Measurements from ENCODE around the gene RABGGTB.
"Not testable (repeated sequence)": the region's sequence is repeated elsewhere in the genome, so short reads cannot be mapped to it uniquely, and the experiment has no call there.

Gene RABGGTB

DNA sequence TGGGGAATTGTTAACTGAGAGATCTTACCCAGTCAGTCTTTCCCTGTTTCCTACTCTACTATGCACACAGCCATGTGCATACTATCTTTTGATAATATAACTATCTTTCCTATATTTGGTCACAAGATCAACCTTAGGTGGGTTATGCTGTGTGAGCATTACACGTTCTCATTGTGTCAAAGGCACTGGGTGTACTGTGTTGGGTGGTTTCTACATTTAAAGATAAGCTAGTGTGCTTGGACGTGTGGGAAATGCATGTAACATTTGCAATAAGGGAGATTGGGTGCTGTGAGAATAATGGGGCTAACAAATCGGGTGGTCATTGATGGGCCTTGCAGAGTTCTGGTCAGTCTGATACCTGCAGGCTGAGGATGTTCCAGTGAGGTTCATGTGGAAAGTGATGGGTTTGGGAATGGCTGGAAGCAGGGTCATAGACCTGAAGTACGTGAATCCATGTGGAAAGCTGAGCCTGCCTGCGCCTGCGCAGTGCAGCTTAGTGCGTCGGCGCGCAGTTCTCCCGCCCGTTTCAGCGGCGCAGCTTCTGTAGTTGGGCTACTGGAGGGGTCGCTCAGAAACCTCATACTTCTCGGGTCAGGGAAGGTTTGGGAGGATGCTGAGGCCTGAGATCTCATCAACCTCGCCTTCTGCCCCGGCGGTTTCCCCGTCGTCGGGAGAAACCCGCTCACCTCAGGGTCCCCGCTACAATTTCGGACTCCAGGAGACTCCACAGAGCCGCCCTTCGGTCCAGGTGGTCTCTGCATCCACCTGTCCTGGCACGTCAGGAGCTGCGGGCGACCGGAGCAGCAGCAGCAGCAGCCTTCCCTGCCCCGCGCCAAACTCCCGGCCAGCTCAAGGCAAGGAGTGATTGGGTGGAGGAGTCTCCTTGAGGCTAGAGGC is 10.6 kb downstream of the RABGGTB start, which contains the start of gene MSH4:
TSS of gene MSH4 (plus strand) at position 507 of the 897 bp plus-strand sequence. CDS start at position 611, 104 bp downstream.
- DNase-seq, result no peak

DNA sequence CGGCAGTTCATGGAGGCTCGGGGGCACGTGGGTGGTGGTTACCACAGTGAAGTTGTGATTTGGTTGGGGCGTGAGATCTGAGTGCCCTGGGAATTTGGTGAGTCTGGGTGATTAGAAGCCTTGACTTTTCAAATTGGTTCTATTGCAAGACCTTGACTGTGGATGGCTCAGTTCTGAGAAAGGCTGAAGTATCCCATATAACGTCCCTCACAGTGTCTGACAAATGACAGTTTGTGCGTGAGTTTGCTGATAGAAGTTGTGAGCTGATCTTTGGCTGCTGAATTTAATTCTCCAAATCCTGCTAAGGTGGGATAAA is 11.2 kb downstream of the RABGGTB start:
- no peak for DNase-seq

DNA sequence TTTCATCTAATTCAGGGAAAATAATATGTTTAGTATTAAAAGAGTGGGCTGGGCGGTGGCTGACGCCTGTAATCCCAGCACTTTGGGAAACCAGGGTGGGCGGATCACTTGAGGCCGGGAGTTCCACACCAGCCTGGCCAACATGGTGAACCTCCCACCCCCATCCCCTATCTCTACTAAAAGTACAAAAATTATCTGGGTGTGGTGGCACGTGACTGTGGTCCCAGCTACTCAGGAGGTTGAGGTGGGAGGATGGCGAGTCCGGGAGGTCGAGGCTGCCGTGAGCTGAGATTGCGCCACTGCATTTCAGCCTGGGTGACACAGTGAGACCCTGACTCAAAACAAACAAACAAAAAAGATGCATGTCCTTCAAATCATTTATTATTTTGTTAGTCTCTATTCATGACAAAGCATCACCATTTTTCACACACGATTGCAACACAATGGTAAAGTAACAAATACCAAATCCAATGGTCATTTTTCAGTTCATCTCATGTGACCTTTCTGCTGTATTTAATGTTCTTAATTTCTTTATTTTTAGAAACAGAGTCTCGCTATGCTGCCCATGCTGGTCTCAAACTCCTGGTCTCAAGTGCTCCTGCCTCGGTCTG is 11.7 kb downstream of the RABGGTB start:
- no peak for DNase-seq

DNA sequence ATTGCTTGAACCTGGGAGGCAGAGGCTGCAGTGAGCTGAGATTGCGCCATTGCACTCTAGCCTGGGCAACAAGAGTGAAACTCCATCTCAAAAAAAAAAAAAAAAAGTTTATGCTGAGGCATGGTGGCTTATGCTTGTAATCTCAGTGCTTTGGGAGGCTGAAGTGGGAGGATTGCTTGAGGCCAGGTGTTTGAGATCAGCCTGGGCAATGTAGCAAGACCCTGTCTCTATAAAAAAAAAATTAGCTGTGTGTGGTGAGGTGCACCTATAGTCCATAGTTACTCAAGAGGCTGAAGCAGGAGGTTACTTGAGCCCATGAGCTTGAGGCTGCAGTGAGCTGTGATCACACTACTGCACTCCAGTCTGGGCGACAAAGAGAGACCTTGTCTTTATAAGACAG is 15.4 kb downstream of the RABGGTB start:
- DNase-seq, result not testable (repeated sequence)

DNA sequence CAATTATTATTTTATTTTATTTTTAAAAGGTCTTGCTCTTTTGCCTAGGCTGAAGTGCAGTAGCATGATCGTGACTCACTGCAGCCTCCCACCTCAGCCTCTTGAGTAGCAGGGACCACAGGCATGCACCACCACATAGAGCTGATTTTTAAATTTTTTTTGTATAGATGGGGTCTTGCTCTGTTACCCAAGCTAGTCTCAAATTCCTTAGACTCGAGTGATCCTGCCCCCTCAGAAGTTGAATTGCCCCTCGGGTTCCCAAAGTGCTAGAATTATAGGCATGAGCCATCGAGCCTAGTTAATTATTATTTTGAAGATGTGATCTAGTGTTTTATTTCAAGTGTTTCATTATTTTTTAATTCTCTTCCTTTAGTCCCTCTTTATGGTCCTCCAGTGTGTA is 22.9 kb downstream of the RABGGTB start:
- DNase-seq, result no peak

DNA sequence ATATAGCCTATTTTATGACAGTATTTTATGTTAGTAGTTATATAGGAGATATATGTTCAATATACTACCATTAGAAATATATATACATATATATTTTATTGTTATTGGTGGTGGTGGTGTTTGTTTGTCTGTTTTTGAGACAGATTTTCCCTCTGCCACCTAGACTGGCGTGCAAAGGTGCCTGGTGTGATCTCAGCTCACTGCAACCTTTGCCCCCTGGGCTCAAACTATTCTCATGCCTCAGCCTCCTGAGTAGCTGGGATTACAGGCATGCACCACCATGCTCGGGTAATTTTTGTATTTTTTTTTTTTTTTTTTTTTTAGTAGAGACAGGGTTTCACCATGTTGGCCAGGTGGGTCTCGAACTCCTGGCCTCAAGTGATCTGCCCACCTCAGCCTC is 24.1 kb downstream of the RABGGTB start:
- not testable (repeated sequence) for DNase-seq

DNA sequence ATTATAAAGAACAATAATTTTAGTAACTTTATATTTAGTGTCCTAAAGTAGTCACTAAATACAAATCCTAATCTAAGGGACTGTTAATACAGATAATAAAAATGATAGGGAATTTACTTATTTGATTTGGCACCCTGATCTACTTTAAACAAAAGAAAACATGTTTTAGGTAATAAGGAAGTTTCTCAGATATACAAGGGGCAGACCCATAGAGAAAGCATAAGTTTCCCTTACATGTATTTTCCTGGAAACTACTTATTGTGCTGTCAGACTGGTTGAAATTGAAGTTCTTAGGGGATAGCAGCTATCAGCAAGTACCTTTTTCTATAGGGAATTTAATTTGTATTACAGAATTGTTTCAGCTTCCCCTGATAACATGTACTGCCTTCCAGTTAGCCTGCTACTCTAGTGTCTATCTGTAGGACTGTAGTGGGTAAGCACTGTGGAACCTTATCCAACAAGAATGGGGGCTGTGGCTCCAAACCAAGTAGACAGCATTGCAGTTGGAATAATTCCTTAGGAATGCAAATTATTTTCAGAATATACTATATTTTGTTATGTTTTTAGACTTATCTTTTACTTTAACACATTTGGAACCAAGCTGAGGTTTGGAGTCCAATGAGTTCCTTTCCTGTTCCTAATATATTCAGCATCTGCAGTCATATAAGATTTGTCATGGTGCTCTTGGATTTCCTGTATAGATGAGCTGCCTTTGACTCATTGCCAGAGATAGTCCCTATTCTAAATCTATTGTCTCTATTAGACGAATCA is 25.3 kb downstream of the RABGGTB start:
- no peak for DNase-seq

DNA sequence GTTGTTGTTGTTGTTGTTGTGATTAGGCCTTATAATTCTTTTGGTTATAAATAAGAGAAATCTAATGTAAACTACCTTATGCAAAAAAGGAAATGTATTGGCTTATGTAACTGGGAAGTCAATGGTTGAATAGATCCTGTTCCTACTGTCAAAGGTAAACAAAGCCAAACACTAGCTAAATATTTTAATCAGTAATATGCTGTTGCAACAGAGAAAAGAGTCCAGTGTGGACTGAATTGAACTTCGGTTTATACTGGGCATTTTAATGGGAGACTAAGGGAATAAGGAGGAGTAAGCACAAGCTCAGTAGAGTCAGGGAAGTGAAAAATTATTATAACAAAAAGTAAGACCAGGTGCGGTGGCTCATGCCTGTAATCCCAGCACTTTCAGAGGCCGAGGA is 26.0 kb downstream of the RABGGTB start:
- no peak for DNase-seq

DNA sequence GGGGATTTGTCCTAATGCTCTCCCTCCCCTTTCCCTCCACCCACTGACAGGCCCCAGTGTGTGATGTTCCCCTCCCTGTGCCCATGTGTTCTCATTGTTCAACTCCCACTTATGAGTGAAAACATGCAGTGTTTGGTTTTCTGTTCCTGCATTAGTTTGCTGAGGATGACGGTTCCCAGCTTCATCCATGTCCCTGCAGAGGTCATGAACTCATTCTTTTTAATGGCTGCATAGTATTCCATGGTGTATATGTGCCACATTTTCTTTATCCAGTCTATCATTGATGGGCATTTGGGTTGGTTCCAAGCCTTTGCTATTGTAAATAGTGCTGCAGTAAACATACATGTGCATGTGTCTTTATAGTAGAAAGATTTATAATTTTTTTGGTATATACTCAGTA is 37.5 kb downstream of the RABGGTB start:
- DNase-seq, result not testable (repeated sequence)

DNA sequence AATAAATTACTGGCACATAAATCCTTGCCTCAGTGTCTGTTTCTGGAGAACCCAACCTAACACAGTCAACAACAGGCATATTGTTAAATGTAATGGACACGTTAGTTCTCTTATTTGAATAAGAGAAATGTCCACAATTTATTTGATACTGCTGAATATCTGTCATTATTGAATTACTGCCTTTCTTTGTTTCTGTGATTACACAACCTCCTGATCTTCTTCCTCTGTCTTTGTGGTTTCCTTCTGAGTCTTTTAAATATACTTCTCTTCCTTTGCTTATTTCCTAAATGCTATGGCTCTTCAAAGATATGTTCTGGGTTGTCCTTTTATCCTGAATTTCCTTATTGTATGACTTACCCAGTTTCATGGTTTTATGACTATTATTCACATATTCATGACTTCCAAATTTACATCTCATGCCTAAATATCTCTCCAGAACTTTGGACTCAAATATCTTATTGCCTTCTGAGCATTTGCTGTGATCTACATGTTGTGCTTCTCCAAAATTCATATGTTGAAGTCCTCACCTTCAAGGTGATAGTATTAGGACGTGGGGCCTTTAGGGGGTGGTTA is 50.6 kb downstream of the RABGGTB start:
- DNase-seq, result no peak

DNA sequence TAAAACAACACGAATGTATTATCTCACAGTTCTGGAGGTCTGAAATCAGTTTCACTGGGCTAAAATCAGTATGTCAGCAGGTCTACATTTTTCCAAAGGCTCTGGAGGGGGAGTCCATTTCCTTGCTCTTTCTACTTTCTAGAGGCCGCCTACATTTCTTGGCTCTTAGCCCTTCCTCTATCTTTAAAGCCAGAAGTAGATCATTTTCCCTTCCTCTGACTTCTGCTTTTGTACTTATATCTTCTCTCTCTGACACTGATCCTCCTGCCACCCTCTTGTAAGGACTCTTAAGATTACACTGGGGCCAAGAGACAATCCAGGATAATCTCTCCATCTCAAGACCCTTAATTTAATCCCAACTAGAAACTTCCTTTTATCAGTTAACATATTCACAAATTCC is 52.0 kb downstream of the RABGGTB start:
- no peak for DNase-seq

DNA sequence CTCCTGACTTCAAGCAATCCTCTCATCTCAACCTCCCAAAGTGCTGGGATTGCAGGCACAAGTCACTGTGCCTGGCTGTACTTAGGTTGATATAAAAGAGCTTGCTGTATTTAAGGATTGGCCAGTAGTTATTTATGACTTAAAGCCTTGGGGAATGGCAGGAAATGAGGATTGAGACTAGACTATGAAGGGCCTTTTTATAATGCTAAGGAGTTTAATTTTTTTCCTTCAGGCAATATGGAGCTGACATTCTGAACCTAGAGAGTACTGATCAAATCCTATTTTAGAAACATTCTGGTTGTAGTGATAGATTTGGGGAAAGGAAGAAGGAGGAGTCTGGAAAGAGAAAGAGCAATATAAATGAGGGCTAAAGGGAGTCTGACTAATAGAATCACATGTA is 55.4 kb downstream of the RABGGTB start:
- DNase-seq, result no peak

Data from NCI-H2107 (cell line).